AG20443 (cell line): Measurements from ENCODE around the gene GMDS.

ENCODE experiments used
- DNase-seq: peaks from one replicate; pipeline ENCODE4 v3.0.0; 2012; ENCODE audit warnings: low spot score, mixed read lengths

GMDS gene

DNA sequence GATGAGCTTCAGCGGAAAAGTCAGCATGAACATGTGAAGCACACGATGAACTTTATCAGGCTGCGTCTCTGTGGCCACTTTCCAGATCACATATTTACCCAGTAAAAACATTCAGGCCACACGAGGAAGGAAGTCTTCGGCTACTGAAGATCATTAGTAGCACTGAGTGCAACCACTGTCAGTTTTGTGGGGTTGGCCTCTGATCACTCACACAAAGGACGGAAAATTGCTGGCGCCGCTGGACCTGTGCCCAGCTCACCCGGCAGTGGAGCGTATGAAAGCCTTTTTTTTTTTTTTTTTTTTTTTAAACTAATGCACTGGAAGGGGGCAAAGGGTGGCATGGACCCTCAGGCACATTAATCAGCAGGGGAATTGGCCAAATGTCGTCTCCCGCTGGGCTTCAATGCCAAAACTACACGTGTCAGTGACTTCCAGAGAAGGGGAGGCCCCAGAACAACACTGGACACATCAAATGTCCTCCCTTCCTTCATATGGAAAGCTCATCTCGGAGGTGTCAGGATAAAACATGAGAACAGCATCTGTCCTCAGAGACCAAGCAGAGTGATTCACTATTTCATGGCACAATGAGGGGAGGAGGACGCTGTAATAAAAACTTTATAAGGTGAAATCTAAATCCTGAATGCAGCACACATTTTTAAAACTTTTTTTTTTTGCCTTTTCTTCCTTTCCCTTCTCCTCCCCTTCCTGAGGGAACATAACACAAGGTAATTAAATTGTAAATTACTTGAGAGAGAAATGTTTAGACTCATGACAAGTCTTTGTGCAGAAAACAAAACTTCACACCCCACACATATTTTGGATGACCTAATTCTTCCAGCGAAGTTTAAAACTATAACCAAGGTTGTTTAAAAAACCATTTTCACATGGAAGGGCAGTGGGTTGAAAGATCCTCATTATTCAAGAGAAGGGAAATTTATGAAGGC, 412.3 kb downstream of the GMDS start:
- DNase-seq = peak; percentile 30

DNA sequence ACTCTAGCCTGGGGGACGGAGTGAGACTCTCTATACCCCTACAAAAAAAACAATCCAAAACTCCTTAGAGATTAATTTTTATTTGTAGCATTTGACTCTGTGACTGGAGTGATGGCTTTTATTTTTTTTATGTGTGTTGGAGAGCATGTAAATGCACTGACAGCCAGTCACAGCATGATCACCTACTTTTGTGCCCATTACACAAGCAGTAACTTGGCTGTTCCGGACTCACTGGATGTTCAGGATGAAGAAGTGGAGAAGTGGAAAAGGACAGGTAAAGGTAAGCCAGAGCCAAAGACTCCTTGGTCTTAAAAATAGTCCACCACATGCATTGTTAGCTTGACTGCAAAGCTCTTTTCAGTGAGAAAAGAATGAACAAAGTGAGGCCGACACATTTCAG, 413.0 kb downstream of the GMDS start:
- DNase-seq = no peak

DNA sequence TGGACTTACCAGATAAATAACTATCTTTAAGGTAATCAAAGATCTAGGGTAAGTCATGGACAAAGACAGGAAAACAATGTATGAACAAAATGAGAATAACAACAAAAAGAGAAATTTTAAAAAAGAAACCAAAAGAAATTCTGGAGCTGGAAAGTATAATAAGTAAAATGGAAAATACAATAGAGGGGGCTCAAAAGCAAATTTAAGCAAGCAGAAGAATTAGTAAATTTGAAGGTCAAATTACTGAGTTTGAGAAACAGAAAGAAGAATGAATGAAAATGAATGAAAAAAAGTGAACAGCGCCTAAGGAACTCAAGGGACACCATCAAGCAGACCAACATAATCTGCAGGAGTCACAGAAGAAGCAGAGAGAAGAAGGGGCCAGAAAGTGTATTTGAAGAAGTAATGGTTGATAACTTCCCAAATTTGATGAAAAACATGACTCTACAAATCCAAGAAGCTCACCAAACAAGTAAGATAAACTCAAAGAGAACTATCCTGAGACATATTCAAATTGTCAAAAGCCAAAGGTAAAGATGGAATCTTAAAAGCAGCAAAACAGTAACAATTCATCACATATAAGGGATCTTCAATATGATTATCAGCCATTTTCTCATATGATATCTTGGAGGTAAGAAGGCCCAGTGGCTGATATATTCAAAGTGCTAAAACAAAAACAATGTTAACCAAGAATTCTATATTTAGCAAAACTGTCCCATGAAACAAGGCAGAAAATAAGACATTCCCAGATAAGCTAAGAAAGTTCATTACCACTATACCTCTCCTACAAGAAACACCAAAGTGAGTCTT, 417.2 kb downstream of the GMDS start:
- no peak for DNase-seq

DNA sequence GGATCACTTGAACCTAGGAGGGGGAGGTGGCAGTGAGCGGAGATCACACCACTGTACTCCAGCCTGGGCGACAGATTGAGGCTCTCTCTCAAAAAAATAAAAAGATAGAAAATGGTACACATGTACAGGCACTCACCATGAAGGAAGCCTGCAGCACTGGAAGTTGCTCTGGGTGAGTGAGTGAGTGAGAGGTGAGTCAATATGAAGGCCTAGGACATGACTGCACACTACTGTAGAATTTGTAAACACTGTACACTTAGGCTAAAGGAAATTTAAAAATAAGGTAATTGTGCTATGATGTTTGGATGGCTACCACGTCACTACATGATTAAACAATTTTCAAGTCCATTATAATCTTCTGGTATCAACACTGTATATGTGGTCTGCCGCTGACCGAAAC, 419.5 kb downstream of the GMDS start:
- DNase-seq = no peak

DNA sequence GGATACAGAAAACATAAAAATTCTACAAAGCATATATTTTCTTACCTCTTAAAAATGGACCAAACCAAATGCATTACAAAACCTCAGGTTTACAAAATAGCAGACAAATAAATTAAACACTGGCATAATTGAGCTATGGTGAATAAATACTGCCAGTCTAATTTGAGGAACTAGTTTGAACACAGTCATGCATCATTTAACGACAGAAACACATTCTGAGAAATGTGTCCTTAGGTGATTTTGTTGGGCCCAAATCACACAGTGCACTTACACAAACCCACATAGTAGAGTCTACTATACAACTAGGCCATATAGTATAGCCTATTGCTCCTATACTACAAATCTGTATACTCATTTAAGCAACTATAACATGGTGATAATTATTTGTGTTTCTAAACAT, 420.1 kb downstream of the GMDS start:
- no peak for DNase-seq

DNA sequence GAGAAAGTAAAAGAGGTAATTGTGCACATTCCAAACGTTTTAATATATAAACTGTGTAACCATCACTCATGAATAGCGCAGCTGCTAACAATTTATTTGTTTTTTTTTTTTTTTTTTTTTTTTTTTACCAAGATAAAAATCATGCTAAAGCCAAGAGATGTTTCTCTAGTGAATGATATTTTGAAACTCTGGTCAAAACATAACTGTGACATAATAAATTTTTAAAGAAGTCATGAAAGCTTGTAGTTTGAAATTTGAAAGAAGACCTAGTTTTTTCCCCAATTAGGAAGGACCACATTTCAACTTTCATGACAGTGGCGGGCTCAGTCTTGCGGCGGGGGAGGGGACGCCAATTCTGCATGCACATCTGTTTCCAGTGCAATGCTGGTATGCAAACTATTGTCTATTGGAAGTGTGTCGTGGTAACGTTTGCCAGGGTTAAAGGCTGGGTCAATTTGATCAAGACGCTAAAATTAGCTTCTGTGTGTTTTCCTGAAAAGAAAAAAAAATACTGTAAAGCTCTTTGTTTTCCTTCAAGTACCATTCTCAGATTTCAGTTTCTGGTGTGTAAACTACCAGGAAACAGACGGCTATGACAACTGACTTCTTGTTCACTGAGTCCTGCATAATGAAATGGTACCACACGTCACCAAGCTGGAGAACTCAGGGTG, 423.8 kb downstream of the GMDS start:
- DNase-seq = peak; percentile 68

DNA sequence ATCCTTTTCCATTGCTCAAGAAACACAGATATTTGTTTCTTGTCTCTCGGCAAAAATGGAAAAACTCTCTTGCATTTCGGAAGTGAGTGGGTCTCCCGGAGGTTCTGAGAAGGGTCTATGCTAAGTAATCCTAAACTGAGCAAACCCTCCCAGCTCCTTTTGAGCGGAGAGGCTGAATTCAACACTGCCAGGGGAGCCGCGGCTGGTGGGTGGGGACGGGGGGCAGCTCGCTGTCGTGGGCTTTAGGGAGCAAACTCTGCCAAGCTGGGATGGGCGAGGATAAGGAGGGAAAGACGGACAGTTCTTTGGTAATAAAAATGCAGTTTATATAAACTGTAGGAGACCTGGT, 424.3 kb downstream of the GMDS start:
- DNase-seq = no peak

DNA sequence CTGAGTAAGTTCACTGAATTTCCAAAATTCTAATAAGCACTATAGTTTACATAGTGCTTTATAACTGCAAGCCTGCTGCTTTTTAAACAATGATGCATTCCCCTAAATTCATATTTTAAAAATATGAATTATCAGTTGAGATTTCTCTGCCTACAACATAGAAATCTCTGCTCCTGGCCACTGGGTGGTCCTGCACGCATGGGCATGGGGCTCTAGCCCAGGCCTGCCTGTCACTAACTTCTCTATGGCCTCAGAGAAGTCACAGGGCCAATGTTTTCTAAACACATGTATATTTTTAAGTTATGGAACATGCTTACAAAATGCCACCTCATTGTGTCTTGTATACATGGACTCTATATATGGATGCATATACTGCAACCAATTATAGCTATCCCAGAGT, 424.7 kb downstream of the GMDS start:
- no peak for DNase-seq

DNA sequence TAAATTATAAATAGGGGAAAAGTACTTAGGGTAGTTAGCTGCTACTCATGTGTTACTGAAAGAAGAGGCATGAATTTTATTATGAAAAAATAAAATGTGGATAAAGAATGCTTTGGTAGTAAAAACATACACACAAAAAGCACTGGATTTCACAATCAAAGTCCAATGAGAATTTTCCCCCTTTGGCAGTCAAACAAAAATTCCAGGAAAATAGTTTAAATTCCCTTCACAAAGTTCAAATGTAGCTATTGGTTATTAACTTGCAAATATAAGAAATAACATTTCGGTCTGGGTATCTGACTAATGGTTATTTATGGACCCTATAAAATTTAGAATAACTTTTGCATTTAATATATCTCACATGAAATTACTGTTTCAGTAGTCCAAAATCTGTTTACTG, 425.2 kb downstream of the GMDS start:
- DNase-seq = no peak

DNA sequence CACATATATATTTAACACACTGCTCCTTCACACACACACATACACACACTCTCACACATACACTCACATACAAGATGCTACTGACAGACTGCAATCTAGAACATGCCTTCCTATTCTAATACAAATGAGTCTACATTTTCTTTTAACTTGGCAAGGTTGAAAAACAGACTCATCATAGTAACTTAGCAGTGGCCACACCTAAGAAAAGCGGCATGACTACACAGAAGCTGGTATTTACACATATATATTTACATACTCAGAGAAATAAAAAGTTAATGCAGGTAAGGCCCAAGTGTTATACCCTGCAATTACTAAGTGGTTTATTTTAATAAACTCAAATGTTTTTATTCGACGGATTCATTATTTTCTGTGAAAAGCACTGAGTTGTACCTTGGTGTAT, 426.4 kb downstream of the GMDS start:
- no peak for DNase-seq

DNA sequence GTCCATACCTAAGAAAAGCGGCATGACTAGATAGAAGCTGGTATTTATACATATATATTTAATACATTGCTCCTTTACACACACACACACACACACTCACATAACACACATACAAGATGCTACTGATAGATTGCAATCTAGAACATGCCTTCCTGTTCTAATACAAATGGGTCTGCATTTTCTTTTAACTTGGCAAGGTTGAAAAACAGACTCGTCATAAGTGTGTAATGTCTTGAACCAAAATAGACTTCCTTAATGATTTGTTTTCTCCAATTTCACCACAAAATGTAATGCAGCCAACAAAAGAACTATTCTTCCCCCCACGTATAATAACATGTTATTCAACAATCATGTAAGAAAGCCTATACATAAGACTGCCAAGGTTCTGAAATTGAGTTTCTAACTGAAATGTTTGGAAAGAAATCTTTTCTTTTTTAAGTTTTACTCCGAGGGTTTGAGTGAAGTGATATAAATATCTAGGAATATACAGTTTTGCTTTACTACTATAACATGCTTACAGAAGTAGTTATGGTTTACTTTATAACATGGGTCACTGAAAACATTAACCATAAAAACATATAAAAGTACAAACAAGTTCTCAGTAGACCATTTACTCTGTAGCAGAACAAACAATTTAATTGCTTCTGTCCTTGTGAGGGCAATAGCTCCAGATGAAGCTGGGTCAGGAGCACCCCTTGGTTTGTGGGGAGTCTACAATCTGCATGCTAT, 428.2 kb downstream of the GMDS start:
- no peak for DNase-seq

DNA sequence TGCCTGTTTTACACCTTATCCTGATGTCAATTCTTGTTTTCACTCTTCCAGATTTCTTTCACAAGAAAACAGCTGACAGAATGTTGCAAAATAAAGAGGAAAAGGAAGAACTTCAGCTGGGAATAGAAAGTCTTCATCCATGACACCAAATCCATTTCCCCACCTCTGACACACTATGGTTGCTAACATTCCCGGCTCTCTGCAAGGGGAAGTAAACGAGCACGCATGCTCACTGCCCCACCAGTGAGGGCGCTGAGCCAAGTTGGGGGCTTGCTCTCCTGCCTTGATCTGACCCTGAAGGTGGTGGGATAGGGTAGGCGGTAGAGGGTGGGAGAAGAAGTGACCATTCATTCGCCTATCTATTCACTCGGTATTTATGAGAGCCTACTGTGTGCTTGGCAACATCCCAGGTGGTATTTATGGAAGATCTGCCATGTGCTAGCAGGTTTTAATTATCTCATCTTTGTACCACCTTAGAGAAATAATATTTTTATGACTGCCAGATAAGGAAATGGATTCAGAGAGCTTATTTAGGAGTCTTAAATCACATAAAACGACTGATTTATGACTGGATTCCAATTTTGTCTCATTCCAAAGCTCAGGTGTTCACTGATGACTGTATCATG, 429.5 kb downstream of the GMDS start:
- no peak for DNase-seq

DNA sequence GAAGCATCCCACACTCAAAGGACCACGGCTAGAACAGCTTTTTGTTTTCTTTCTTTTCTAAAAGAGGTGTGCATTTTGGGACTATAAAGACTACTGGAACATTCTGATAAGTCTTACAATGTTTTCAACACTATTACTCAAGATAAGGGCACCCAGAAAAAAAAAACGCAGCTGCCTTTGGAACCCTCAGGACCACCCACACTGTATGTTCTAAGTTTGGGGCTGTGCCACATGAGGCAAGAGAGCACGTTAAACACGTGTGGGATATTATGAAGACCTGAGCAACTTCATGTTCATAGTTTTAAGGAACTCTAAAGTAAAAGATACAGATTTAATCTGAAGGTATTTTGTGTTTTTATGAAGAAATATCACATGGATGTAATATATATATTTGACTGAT, 431.1 kb downstream of the GMDS start:
- no peak for DNase-seq

DNA sequence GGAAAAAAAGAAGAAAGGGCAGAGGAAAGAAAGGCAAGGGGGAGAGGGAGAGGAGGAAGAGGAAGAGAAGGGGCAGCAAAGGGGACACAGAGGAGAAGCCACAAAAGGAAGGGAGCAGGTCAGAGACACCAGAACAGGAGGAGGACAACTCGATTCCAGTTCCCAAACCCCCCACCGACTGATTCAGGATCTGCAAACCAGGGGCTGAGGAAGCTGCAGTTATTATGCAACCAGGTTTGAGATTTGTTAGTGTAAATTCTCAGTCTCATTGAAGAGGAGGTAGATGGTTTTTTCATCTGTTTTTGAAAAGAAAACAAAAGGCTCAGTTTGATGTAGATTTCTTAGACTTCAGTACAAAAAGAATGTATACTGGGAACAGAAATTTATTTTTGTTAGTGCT, 432.9 kb downstream of the GMDS start:
- DNase-seq = no peak

DNA sequence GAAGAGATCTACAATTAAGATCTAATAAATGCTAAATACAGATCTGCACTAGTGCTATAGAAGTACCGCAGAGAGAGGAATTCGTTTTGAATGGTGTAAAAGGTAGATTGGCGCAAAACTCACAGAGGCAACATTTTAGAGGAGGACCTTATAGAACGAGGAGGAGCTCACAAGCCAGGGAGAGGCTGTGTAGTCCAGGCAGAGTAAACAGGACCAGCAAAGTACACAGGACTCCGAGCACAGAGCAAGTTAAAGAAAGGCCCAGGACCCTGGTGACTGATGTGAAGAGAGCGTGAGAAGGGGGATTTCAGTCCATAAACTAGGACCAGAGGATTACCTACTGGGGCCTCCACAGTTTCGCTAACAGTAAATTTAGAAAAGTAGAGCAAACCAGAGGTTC, 433.4 kb downstream of the GMDS start:
- no peak for DNase-seq

DNA sequence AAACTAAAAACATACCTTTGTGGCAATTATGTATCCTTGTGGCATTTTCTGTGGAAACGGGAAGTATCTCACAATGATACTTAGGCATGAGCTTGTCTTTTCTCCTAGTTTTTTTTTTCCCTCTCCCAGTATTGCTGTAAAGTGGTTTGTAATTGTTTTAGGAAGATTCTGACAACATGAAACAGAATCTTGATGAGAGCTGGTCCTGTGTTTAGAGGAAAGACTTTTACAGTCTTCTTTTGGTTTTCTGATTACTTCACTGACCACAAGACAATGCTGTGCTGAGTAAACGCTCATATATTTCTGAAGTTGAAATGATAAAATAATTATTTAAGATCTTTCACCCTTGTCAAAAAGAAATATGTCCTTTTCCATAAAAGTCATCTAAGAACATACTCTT, 434.5 kb downstream of the GMDS start:
- DNase-seq = no peak

DNA sequence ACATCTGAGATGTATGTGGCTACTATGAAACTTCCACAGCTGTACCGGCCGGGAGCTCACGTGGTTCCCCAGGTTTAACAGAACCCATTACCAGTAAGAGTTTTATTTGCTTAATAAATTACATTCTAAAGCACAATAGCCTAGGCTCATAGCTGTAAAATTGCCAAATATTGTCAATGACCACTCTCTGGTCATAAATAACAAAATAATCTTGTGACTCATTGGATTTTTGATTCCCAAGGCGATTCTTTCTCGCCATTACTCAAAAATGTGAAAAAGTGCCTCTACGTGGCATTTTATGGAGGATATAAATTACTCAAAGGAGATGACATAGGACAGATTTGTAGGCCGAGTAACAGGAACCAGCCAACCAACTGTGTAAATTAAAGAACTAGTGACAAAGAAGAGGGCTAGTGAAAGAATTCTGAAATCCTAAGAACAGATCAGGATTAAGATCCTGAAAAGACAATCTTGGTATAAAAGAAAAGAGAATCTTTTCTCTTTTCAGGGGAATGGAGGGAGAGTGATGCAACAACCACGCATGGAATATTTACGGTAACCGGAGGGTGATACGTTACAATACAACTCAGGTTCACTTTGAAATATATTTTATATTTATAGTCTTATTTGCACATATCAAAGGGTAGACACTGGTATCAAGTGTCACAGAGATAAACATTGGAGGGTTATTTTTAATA, 436.0 kb downstream of the GMDS start:
- no peak for DNase-seq

DNA sequence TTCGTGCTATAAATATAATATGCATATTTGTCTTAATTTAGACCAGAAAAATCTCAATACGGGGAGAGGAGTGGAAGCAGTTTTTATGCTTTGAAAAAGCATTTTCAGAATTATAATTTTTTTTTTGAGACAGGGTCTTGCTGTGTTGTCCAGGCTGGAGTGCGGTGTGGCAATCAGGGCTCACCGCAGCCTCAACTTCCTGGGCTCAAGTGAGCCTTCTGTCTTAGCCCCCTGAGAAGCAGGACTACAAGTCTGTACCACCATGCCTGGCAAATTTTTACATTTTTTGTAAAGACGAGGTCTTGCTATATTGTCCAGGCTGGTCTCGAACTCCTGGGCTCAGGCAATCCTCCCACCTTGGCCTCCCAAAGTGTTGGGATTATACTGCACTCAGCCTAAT, 438.5 kb downstream of the GMDS start:
- DNase-seq = no peak

DNA sequence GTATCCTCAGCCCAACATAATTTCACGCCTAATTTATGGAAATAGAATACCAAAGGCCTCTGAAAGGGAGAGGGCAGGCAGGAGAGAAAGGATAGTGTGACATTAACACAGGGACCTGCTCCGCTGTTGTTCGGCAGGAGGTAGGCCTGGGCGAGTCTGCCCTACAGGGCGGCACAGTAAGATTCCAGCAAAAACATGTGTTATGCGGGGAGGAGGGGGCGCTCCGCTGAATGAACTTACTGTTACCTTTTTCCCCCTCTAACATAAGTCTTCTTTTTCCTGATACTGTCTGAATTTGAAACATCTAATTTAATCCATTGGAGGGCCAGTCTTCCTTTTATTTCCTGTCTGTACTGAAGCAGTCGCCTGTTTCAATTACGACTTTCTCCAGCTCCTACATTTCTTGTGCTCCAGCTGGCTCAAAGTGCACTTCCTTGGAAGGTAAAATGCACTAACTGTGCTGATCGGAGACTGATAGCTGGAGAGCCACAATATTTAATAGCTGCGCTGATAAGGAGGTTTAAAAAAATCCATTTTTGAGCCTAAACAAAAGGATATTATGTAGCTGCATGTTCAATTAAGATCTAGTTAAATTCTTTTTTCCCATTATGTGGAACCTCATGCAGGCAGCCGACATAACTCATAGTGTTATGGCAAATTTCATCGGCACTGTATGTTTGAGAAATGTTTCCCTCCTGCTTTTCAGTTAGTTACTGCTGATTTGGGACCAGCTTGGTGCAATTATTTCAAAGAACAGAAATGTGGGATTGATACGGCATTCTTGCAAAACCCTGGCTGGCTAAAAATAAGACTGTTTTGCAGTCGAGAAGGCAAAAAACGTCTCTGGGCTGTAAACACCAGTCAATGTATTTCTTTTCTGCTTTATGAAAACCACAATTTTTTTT, 442.7 kb downstream of the GMDS start:
- no peak for DNase-seq

DNA sequence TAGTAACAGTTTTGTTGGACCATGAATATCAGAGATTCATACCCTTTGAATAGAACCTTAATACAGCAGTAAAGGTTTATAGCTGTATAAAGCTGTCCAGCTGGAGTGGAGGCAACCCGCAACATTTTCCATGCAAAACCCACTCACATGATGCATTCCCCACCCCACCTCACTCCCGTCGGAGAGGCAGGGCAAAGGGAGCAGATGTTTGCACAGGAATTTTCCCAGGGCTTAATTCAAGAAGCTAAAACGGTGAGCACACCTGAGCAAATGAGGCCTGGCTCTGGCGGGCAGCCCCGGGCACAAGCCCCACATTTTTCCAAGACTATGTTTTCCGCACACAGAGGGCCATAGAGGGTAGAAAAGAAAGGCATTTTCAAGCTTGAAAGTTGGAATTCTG, 444.0 kb downstream of the GMDS start:
- no peak for DNase-seq
